GM12878 (cell line): ENCODE measurements around the gene ZNF385C. TPM values are rescaled to one million over a fixed set of nuclear protein-coding genes. Genes with fewer than 3 reads are reported as not detected.

Source experiments
- ATAC-seq: fragments of 200-7000 bp; cut with Tn5 transposase; 3 replicates; pipeline ENCODE4 v1.9.1; 2020; ENCODE audit warnings: mild to moderate bottlenecking, moderate library complexity
- BruUV-seq: library from RNA; stranded (reverse); fragments of 400-500 nt; replicated peaks from 2 replicates; lab custom pipeline; 2021; lab: Mats Ljungman, UMichigan
- CTCF ChIA-PET: fragments of 300-600 bp; sonication (Branson Sonifier 250); formaldehyde crosslinking; extraction: SDS; loops from one replicate; lab custom pipeline; 2021; ENCODE audit warnings: inconsistent platforms; lab: Yijun Ruan, JAX
- POLR2A ChIA-PET: fragments of 350-600 bp; formaldehyde crosslinking; extraction: SDS; loops from one replicate; lab custom pipeline; 2021; ENCODE audit warnings: inconsistent platforms; lab: Charles Lee
- RAD21 ChIA-PET: fragments of 300-600 bp; sonication (Branson Sonifier 250); formaldehyde crosslinking; loops from one replicate; lab custom pipeline; 2023; ENCODE audit warnings: antibody characterized with exemption; ENCODE audit not compliant: unreplicated experiment; lab: Charles Lee
- SMC1A ChIA-PET: fragments of 300-600 bp; sonication (Branson Sonifier 250); formaldehyde crosslinking; loops from one replicate; lab custom pipeline; 2023; ENCODE audit not compliant: unreplicated experiment, uncharacterized antibody; lab: Charles Lee
- DNase-seq: peaks from one replicate; pipeline ENCODE4 v3.0.0-alpha.2; 2011; ENCODE audit warnings: low read depth, low spot score
- FAIRE-seq: peaks from 3 replicates; lab custom pipeline; 2011; peaks lifted over from hg19 to GRCh38; lab: Jason Lieb, UNC
- H2AFZ ChIP-seq: 2 replicates; pipeline ENCODE4 v1.6.0; 2011; ENCODE audit warnings: low read depth, low read length, control low read depth; ENCODE audit not compliant: control insufficient read depth
- H3K27ac ChIP-seq: 2 replicates; pipeline ENCODE4 v1.5.1; 2011; ENCODE audit warnings: control low read depth; ENCODE audit not compliant: control insufficient read depth, insufficient read depth
- H3K27me3 ChIP-seq, 2 experiments: replicated peaks in 1 of 2; 2 replicates each; pipeline versions ENCODE4 v1.6.0 to v1.6.1; 2011; ENCODE audit warnings: low read length in 1 of 2; ENCODE audit not compliant: control insufficient read depth in 2 of 2, insufficient read depth in 2 of 2
- H3K36me3 ChIP-seq, 2 experiments: 2 replicates each; pipeline ENCODE4 v1.5.1; 2011; ENCODE audit warnings: low read length in 1 of 2; ENCODE audit not compliant: control insufficient read depth in 2 of 2, insufficient read depth in 2 of 2
- H3K4me1 ChIP-seq: 2 replicates; pipeline ENCODE4 v1.6.1; 2011; ENCODE audit warnings: mild to moderate bottlenecking, low read length, moderate library complexity, mixed read lengths; ENCODE audit not compliant: control insufficient read depth, insufficient read depth
- H3K4me2 ChIP-seq: 2 replicates; pipeline ENCODE4 v1.6.0; 2011; ENCODE audit warnings: control low read depth; ENCODE audit not compliant: control insufficient read depth, insufficient read depth
- H3K4me3 ChIP-seq: fragments of 200-600 bp; sonication (generic); 2 replicates; pipeline ENCODE4 v1.5.1; 2016
- H3K79me2 ChIP-seq: 2 replicates; pipeline ENCODE4 v1.6.0; 2011; ENCODE audit warnings: low read length; ENCODE audit not compliant: control insufficient read depth, insufficient read depth
- H3K9ac ChIP-seq: 2 replicates; pipeline ENCODE4 v1.8.0; 2011; ENCODE audit warnings: low read length, control low read depth, mixed read lengths; ENCODE audit not compliant: control insufficient read depth, insufficient read depth
- H3K9me3 ChIP-seq: replicated peaks from 3 replicates; pipeline ENCODE4 v1.5.1; 2011; ENCODE audit warnings: mild to moderate bottlenecking, low read length; ENCODE audit not compliant: control insufficient read depth, insufficient read depth
- H4K20me1 ChIP-seq: 2 replicates; pipeline ENCODE4 v1.6.0; 2011; ENCODE audit not compliant: control insufficient read depth, insufficient read depth
- DPF2 ChIP-seq: fragments of 450-650 bp; IDR thresholded peaks from 2 replicates; pipeline ENCODE4 v1.6.1; 2017; ENCODE audit warnings: mild to moderate bottlenecking
- E2F4 ChIP-seq: IDR thresholded peaks from 2 replicates; pipeline ENCODE4 v1.6.1; 2012; ENCODE audit warnings: low read depth, low read length, improper control_type of control experiment
- MTA2 ChIP-seq: fragments of 450-650 bp; IDR thresholded peaks from 2 replicates; pipeline ENCODE4 v1.6.1; 2016; ENCODE audit warnings: low read depth, mild to moderate bottlenecking, moderate library complexity
- NFXL1 ChIP-seq: fragments of 450-650 bp; IDR thresholded peaks from 2 replicates; pipeline ENCODE4 v1.6.1; 2017; ENCODE audit warnings: antibody characterized with exemption, mild to moderate bottlenecking, borderline replicate concordance
- POLR2AphosphoS5 ChIP-seq: IDR thresholded peaks from 2 replicates; pipeline ENCODE4 v1.6.1; 2011; ENCODE audit warnings: mild to moderate bottlenecking, low read length, inconsistent platforms
- ZNF207 ChIP-seq: fragments of 450-650 bp; IDR thresholded peaks from 2 replicates; pipeline ENCODE4 v1.6.1; 2014; ENCODE audit warnings: antibody characterized with exemption, mild to moderate bottlenecking, borderline replicate concordance
- ZNF274 ChIP-seq: IDR thresholded peaks from one replicate; pipeline ENCODE4 v1.8.0; 2011; ENCODE audit not compliant: insufficient read length, insufficient read depth
- ZNF622 ChIP-seq: fragments of 450-650 bp; IDR thresholded peaks from 2 replicates; pipeline ENCODE4 v1.6.1; 2017; ENCODE audit warnings: mild to moderate bottlenecking, inconsistent platforms
- WGBS: methylation state at CpG from one replicate; pipeline ENCODE4 v1.1.6; 2016; ENCODE audit warnings: low lambda C conversion rate; ENCODE audit not compliant: insufficient replicate concordance, insufficient coverage; ENCODE audit errors: missing lambda C conversion rate; 5-methylcytosine and 5-hydroxymethylcytosine counted together
- in situ Hi-C: fragments of 300-500 bp; cut with MboI; formaldehyde crosslinking; loops from 9 replicates; pipeline ENCODE4 v1.14.3; 2018; ENCODE audit warnings: mixed read lengths
- intact Hi-C: fragments of 100-400 bp; cut with micrococcal nuclease; formaldehyde crosslinking; loops from one replicate; pipeline ENCODE4 v1.14.2; 2022; ENCODE audit not compliant: unreplicated experiment
- polyA plus RNA-seq, 11 experiments: library from polyadenylated mRNA; depleted of rRNA in 4 of 11; unstranded in 6 of 11; stranded (reverse) in 5 of 11; fragments of >200 nt; fragmentation: Nextera tagmentation in 4 of 11; fragmentation: Illumina TruSeq in 1 of 11; extraction: Ambion mirVana in 4 of 11; extraction: Trizol in 1 of 11; gene quantifications; 1 replicate in 1 of 11; 2 replicates in 10 of 11; pipeline versions ENCODE4 v1.2.1 to v1.2.3, GENCODE V29; 2011 to 2016; ENCODE audit warnings: inconsistent platforms in 2 of 11, missing spikeins in 2 of 11, low read depth in 1 of 11
- total RNA-seq, 4 experiments: library from RNA; depleted of rRNA in 3 of 4; stranded (reverse); fragments of >200 nt in 3 of 4; fragmentation: Illumina TruSeq in 1 of 4; extraction: Trizol in 1 of 4; gene quantifications; 2 replicates each; pipeline versions ENCODE4 v1.2.1 to v1.2.3, GENCODE V29; 2013 to 2021

Gene ZNF385C
- total and polyA plus RNA-seq, 10 of the 15 experiments (the other 5 are each of a cell fraction or from before 2014, with no cell fraction given): 0.06 to 0.20 (median 0.07) TPM; not detected in 5

GRCh38 chr17:42049834-42050392, 48.4 kb downstream of the ZNF385C start:
- H3K36me3 ChIP-seq: no peaks in the 10 kb centered on the region
- BruUV-seq: no TSS peak
- CTCF ChIA-PET: interaction anchor here (0.6 to 1.6 kb wide), 7 partner anchors 9 to 58 kb away, joined by 3 to 5 read pairs (median 3); no protein-coding TSS in a partner anchor
- H3K27me3 ChIP-seq: peaks cover 4 to 5% of the 10 kb centered on the region in 2 experiments
- no peaks in the 10 kb centered on the region for H3K9me3 ChIP-seq
- no peak for DNase-seq
- RAD21 ChIA-PET: no interaction called here
- peak; percentile 42 for ATAC-seq
- POLR2A ChIA-PET: no interaction called here
- no peak for TF ChIP-seq ZNF622
- TF ChIP-seq MTA2: no peak
- TF ChIP-seq NFXL1: no peak
- TF ChIP-seq POLR2AphosphoS5: no peak
- TF ChIP-seq ZNF274: no peak
- no peak for TF ChIP-seq DPF2
- no peak for TF ChIP-seq ZNF207
- TF ChIP-seq E2F4: no peak
- peak overlapping the region; percentile 7; the same call in 1 of the 2 replicates for H3K9ac ChIP-seq
- H3K4me1 ChIP-seq: no peaks in the 10 kb centered on the region
- no peaks in the 10 kb centered on the region for H3K79me2 ChIP-seq
- peak overlapping the region; percentile 89 for H3K4me2 ChIP-seq
- H3K27ac ChIP-seq: no peak overlapping the region
- no peak for FAIRE-seq
- peak overlapping the region; percentile 72 for H2AFZ ChIP-seq
- SMC1A ChIA-PET: interaction anchor here (1.0 to 1.2 kb wide), 3 partner anchors 15 to 29 kb away, joined by 3 to 4 read pairs (median 3); no protein-coding TSS in a partner anchor
- in situ Hi-C loops (no loop called here), intact Hi-C loops (no loop called here)
- H4K20me1 ChIP-seq: no peaks in the 10 kb centered on the region
- 2% methylated on average over 7 of the region's 7 CpGs for WGBS
- H3K4me3 ChIP-seq: peak overlapping the region; percentile 52; the same call in 1 of the 2 replicates
